HG03066 (cell line): ENCODE results near the gene CYP26B1.

ENCODE experiments used
- ATAC-seq: cut with Tn5 transposase; IDR thresholded peaks from one replicate; pipeline ENCODE4 v1.9.1; 2021; ENCODE audit warnings: low read depth; ENCODE audit not compliant: unreplicated experiment

The CYP26B1 gene

DNA sequence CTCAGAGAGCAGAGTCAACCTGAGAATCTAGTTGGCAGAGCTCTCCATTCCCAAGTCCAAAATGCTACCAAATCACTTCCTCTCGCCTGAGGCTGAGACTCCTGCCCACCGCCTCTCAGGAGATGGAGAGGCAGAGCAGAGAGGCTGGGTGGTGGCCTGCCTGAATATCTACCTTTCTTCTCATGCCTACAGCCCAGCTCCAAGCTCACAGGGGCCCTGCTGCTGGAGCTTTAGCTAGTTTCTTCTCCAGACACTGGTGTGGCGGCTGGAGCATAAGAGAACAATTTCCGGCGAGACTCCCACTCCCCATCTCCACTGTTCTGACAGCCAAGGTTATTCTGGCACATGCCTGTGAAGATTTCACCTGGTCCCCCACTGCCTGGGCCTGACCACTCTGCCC is 8.1 kb upstream of the CYP26B1 start:
- no peak for ATAC-seq

DNA sequence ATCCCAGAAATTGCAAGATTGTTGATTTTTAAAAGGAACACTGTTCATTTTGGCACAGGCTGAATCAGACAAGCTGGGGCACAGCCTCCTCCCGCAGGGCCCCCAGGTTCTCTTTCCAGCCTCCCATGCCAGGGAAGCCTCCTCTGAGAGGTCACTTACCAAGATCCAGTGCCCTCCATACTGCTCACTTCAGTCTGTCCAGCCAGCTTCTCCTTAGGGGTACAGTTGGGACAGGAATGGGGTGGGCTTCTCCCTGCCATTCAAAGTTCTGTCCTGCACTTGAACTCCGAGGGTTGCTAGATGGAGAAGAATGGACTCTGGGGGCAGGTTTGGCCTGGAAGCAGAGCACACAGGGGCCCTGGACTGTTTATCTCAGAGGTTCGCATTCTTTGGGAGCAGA is 7.5 kb upstream of the CYP26B1 start:
- ATAC-seq: no peak

DNA sequence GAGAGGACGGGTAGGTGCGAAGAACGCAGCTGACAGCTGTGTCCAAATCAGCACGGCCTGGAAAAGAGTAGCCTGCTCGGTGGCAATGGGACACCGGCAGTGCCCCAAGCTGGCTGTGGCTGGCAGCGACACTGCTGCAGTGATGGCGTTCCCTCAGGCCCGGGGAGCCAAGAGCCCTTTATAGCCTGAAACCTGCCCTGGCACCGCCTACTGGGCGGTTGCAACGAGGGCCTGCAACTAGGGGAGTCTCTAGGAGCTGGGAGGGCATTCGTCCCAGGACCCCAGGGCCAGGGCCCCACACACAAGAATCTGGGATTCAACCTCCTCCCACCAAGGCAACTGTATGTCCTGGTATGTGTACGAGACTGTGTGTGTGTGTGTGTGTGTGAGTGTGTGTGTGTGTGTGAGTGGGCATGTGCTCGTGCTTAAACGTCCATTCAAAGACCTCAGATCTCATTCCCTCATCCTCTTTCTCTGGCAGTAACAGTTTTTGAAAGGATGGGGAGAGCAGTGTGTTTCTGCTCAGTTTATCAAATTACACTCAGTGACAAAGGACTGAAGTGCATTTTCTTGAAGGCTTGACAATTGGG is 6.8 kb upstream of the CYP26B1 start:
- ATAC-seq: no peak

DNA sequence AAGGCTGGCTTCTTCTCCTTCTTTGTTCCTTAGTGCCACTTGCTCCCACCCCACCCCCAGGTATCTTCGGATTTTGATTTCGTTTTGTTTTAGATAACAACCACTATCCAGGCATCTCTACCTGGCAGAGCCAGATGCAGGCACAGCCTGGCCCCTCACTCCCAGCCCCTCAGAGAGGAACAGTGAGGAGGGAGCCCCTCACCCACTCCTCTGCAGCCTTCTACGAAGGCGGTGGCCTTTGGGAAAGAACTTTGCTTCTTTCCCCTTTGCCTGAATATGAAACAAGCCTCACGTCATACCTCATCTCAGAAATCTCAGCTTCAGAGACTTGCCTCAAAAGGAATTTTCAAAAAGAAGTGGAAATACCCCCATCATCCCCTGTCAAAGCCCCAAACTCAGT is 6.3 kb upstream of the CYP26B1 start:
- no peak for ATAC-seq

DNA sequence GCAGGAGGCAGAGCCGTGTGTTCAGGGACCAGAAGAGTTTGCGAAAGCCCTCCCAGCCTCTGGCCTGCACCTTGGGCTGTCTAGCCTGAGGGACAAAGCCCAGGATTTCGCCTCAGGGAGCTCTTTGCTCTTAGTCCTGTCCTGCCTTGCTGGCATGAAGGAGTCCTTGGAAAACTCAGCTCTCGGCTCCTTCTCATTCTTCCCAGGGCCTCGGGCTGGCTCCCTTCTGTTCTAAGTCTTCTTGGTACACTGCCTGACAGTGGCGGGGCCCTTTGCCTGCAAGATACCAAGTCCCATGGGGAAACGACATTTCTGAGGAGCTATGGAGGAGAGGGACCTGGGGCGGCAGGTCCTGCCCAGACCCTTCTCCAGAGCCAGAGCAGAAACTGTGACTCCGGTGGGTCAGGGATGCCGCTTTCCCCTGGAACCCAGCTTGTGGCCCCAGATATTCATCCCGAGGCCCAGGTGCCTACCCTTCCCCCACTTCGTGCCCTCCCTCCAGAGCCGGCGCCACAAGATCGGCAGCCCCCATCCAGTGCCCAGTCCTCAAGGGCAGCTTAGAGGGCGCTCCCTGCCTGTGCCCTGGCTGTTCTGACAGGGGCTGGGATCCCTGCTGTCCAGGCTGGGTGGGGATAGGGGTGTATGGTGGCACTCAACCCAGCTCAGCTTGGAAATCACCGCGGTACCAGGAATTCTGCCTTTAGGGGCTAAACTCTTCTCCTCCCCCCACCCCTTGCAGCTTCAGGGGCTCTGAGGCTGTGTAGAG is 5.5 kb upstream of the CYP26B1 start:
- ATAC-seq: no peak

DNA sequence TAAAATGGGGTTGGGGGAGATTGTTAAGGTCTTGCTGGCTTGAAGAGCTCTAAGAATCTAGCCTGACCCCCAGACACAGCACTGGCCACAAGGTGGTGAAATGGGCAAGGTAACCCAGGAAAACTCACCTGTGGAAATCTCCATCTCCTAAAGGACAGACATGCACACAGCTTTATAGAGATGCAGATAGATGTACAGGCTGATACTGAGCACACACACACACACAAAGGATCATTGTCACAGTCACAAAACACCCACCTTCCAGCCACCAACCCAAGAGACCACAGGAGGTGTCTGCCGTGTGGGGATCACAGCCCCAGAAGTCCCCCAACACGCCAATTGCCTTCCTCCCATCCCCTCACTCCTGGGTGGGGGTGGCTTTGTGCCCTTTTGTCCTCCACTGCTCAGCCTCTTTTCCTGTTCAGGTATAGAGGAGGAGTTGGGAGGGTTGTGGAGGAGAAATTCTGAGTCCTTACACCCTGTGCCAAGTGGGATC is 3.2 kb upstream of the CYP26B1 start:
- ATAC-seq: no peak

DNA sequence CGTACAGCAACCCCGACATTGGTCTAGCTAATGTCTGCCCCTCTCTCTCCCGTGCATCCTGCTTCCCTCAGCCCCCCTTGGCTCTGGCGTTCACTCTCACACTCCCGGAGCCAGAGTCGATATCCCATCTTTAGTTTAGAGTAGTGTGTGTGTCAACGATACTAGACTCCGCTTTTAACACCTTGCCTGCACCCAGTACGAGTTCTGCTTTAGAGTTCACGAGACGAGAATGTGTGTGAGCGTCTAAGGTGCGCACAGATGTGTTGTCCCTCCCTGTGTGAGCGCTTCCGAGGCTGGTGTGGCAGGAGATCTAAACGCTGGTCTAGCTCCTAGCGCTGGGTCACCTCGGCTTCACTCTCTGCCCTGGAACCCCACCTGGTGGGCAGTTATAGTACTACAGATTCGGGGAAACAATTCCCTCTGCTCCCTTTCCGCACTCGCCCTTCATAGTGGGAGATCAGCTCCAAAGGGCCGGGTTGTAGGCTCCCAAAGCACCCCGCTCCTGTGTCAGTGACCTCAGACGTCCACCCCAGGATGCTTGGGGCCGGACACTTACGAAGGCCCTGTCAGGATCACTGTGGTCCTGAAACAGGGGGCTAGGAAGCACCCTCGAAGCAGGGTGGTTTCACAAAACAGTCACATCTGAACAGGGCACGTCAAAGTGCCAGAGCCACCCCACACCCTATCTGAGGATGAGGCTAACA is 2.6 kb upstream of the CYP26B1 start:
- no peak for ATAC-seq

DNA sequence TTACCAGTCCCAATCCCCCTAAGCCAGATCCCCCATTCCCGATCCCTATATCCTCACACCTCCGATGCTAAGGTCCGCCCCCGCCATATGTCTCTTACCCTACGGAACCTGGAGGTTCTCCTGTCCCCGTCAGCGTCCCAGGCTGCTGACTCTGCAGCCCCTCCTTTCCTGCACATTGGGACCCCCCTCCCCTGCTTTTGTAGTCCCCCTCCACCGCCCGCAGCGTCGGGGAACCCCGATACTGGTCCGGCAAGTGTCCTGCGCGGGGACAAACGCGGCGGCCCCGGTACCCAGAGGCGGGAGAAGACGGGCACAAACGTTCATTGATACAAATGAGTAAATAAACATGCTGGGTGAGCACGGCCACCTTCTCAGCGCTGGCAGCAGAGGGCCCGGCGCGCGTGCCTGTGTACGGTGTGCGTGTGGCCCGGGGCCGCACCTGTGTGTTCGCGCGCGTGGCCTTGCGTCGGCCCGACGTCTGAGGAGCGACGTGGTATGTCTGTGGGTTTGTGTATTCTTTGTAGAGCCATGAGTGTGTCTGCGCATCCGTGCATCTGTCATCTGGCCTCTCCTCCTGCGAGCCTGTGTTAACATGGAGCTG is 2.0 kb upstream of the CYP26B1 start:
- ATAC-seq: no peak

DNA sequence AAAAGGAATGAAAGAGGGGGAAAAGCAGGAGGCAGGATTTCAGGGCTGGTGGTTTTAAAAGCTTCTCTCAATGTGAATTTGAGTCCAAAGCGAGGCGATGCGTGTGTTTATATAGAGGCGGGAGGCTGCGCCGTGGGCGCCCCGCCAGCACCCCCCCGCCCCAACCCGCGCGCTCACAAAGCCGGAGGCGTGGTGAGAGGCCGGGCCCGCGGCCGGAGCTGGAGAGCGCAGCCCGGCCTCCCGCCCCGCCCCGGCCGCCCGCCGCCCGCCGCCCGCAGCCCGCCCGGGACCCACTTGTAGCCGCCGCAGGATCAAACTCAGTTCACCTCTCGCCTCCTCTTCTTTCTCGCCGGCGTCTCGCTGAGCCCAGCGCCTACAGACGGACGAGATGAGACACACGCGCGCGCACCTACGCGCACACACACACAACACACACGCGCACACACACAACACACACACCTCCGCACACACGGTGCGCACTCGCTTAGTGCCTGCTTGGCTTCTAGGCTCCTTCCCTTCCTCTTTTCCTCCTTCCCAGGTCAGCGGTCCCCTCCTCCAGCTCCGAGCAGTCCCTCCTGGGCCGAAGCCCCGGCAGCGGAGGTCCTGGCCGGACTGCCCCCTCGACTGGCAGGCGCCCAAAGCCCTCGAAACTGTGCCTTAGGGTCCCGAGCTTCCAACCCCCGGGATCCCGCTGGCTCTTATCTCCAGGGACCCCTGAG is 1.3 kb upstream of the CYP26B1 start:
- no peak for ATAC-seq

DNA sequence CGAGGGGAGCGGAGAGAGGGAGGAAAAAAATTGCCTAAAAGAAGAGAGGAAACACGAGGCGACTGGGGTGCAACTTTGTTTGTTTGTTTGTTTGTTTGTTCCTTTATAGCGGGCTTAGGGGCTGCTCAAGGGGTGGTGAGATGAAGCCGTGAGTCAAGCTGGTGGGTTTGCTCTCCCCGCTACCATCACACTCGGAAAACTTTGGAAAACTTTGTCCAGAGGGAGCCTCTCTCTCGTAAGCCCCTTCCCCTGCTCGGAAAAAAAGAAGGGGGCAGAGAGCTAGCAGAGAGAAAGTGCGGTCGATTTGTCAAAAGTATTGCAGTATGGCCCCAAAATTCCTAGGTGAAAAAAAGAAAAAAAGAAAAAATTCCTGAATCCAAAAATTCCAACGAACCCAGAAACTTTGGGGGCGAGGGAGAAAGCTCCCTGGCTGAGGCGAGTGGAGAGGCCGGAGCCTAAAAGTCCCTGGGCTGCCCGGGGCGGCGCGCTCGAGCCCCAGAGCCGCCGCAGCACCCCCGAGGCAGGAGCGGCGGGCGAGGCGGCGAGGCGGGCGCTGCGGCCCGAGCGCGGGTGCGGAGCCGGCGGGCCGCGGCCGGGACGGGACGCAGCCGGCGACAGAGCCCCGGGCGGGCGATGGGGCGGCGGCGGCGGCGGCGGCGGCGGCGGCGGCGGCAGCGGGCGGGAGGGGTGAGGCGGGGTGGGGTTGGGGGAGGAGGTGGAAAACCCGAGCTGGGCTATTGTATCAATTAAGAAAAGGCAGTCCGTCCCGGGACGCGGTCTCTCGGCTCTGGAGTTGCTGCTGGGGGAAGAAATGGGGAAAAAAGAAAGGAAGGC is 558 bp upstream of the CYP26B1 start:
- ATAC-seq: no peak

DNA sequence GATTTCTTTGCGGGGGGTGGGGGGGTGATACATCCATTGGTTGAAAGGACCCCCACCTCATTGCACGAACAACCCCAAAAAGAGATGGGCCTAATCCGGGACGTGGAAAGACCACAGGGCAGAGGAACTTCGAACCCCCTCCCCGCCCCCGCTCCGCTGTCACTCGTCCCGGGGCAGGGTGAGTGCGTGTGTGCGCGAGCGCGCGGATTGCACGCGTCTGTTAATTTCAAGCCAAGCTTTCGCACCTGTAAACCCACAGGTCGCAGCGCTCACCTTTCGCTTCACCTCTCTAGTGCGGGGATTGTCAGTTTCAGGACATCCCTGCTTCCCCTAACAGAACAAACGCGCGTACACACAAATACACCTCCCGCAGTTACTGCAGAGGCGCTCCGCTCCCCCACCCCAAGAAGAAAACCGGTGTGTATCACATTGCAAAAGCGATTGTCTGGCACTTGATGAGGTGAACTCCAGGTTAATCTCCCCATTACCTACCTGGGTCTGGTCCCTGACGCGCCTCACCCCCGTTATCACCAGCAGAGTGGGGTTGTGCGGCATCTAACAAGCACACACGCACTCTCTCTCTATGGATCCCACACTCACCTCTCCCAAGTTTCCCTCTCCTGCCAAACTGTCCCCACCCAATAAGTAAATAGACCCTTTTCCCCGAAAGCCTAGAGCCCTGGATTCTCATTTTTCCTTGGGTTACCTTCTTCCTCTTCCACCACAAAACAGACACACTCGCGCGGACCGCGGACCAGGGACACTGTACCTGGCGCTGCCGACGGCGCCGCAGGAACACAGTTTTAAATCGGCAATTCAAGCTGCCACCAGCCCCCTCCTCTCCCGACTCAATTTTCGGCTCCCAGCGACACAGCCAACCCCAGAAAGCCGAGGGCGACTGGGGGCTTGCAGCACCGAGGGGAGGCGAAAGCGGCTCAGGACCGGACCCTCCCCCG is 1.0 kb downstream of the CYP26B1 start:
- ATAC-seq: no peak

DNA sequence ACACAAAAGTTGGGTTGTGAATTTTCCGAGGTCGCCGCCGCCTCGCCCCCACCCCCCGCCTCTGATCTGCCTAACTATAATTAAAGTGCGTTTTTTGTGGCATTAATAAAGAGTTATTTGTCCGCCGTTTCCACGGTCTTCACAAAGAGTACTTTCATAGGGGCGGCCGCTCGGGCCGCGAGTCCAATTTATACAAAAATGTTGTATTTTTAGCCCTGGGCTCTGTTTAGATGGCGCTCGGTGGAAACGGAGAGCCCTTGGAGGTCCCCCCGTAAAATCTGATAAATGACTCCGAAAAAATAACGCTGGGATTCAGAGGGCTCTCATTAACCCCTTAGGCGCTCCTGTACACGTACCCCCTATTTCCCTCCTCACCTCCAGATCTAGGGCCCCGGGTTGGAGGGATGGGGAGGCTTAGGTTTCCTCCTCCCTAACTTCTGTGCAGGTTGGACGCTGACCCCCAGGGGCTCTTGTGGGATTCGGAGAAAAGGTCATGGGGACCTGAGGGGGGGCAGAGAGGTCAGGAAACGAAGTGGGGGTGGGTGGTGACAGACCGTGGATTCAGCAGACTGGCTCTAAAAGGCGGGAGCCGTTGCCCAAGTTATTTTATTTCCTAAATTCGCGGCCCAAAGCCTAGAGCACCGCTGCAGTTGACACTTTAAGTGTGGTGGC is 1.9 kb downstream of the CYP26B1 start:
- ATAC-seq: no peak

DNA sequence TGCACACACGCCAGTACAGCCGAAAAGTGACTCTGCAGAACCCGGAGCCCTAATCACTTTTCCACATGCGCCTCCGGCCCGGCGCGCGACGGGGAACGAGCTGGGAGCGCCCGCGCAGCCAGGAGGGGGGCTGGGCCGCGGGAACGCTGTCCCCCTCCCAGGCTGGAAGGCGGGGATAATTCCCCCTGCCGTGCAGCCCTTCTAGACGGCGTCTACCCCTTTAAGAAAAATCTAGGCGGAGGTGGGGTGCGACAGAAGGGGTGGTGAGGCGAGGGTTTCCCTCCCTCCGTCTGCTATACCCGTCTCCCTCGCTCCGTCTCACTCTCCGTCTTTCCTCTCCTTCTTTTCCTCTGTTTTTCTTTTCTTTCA is 2.4 kb downstream of the CYP26B1 start:
- no peak for ATAC-seq

DNA sequence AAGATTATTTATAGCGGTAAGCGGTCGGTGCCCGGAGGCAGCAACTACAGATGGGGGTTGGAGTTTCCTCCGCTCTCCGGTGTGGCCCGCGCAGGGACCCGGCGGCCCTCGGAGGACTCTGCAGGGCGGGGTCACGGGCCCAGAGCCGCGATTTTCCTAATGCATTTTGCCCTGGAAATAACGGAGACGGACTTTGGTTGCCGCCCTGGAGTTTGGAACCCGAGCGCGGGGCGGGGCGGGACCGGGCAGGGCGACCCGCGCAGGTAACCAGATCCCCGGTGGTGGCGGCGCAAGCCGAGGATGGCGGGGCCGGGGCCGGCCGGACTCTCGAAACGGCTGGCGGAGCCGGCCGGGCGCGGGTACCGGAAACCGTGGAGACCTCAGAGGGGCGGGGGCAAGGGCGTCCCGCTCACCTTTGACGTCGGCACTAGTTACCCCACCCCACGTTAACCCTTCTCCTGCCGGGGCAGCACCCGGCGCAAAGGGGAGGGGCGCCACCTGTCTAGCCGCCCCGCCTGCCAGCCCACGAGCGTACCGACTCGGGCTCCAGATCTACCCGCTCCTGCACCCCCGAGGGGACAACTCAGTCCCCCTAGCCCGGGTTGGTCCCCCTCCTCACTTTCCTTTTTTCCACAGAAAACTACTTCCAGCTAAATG is 2.9 kb downstream of the CYP26B1 start:
- ATAC-seq: no peak

DNA sequence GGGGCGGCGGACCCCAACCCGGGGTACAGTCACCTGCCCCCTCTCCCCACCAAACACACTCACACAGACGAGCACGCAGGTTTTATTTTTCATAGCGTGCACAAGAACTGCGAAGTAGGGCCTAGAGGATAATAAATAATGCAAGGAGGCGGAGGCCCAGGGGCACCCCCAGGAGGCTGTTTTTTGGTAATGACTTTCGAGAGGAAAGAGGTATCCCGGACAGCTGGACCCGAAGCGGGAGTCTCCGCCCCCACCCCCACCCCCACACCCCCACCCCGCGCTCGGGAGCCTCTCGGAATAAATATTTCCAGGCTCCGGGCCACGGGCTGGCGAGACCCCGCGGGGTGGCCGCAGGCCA is 3.4 kb downstream of the CYP26B1 start:
- ATAC-seq: no peak

DNA sequence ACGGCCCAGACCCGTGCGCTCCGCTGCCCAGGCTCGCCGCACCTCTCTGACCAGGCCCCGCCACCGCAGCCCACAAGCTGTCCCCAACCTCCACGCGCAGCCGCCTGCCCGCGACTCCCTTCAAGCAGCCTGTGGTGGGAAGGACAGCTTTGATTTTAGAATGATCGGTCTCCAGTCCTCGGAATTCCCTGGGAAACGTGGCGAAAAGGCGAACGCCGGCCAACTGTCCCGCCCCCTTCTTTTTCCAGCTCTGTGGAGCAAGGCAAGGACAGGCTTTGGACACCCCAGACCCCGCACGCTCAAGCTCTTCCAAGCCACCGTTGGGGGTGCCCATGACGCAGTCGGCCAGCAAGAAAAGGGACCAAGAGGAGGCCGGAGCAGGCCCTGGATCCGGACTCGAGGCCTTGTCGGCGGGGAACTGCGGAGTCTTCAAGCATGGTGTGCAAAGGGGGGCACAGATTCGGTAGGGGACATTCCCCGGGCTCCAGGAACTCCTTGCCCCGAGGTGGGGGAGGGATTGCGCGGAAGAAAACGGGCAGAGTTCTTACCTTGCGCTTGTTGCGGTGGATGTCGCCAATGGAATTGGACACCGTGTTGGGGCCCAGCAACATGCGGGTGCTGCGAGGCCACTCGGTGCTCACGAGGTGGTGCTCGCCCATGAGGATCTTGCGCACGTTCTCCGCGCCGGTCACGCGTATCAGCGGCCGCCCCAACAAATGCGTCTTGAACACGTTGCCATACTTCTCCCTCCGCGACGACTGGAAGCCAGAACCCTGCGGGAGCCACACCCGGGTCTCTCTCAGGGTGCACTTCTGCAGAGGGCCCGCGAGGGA is 4.0 kb downstream of the CYP26B1 start:
- no peak for ATAC-seq
